H9 (cell line): ENCODE results near the gene PF4V1. TPM values are rescaled to one million over a fixed set of nuclear protein-coding genes. Genes with fewer than 3 reads are reported as not detected.

ENCODE experiments used
- DNase-seq: peaks from one replicate; pipeline ENCODE4 v3.0.0-alpha.2; 2017
- H2AFZ ChIP-seq: one replicate; pipeline ENCODE4 v1.6.1; 2013; ENCODE audit warnings: mild to moderate bottlenecking, low read length, control low read depth, moderate library complexity
- H2AK5ac ChIP-seq: 2 replicates; pipeline ENCODE4 v1.6.1; 2013; ENCODE audit warnings: low read length, control low read depth, mixed read lengths; ENCODE audit not compliant: insufficient read length
- H2BK120ac ChIP-seq: one replicate; pipeline ENCODE4 v1.6.1; 2013; ENCODE audit warnings: low read depth, mild to moderate bottlenecking, low read length, control low read depth, inconsistent platforms; ENCODE audit not compliant: poor library complexity, severe bottlenecking
- H2BK12ac ChIP-seq: 2 replicates; pipeline ENCODE4 v1.6.1; 2013; ENCODE audit warnings: low read length, control low read depth, mixed read lengths, low read depth; ENCODE audit not compliant: insufficient read length
- H2BK15ac ChIP-seq: 2 replicates; pipeline ENCODE4 v1.6.1; 2013; ENCODE audit warnings: low read depth, low read length, control low read depth
- H2BK20ac ChIP-seq: one replicate; pipeline ENCODE4 v1.6.1; 2013; ENCODE audit warnings: low read depth, mild to moderate bottlenecking, low read length, control low read depth, inconsistent platforms; ENCODE audit not compliant: poor library complexity, severe bottlenecking
- H2BK5ac ChIP-seq: 2 replicates; pipeline ENCODE4 v1.6.1; 2013; ENCODE audit warnings: low read length, control low read depth, mixed read lengths; ENCODE audit not compliant: insufficient read length
- H3K14ac ChIP-seq: 2 replicates; pipeline ENCODE4 v1.6.1; 2013; ENCODE audit warnings: low read length, control low read depth; ENCODE audit not compliant: insufficient read depth
- H3K18ac ChIP-seq: 2 replicates; pipeline ENCODE4 v1.6.1; 2013; ENCODE audit warnings: low read depth, mild to moderate bottlenecking, mixed read lengths, low read length, control low read depth; ENCODE audit not compliant: insufficient read length
- H3K23ac ChIP-seq: 2 replicates; pipeline ENCODE4 v1.6.1; 2013; ENCODE audit warnings: low read length, control low read depth, mixed read lengths, low read depth; ENCODE audit not compliant: insufficient read length
- H3K23me2 ChIP-seq: 2 replicates; pipeline ENCODE4 v1.6.1; 2013; ENCODE audit warnings: low read depth, mild to moderate bottlenecking, mixed read lengths, low read length, control low read depth; ENCODE audit not compliant: insufficient read length, poor library complexity, severe bottlenecking
- H3K27ac ChIP-seq: 2 replicates; pipeline ENCODE4 v1.5.1; 2013; ENCODE audit warnings: low read length, control low read depth, mixed read lengths, low read depth; ENCODE audit not compliant: insufficient read length
- H3K27me3 ChIP-seq: 2 replicates; pipeline ENCODE4 v1.6.1; 2013; ENCODE audit warnings: low read length, control low read depth, inconsistent platforms; ENCODE audit not compliant: insufficient read depth
- H3K4ac ChIP-seq: 2 replicates; pipeline ENCODE4 v1.6.1; 2013; ENCODE audit warnings: low read depth, mild to moderate bottlenecking, control low read depth, inconsistent platforms, low read length, moderate library complexity
- H3K4me1 ChIP-seq: 2 replicates; pipeline ENCODE4 v1.6.1; 2013; ENCODE audit warnings: low read length, control low read depth, inconsistent platforms; ENCODE audit not compliant: insufficient read depth
- H3K4me2 ChIP-seq: 2 replicates; pipeline ENCODE4 v1.6.1; 2013; ENCODE audit warnings: low read length, control low read depth, mixed read lengths; ENCODE audit not compliant: insufficient read length, insufficient read depth
- H3K56ac ChIP-seq: 2 replicates; pipeline ENCODE4 v1.6.1; 2013; ENCODE audit warnings: low read depth, mild to moderate bottlenecking, mixed read lengths, low read length, control low read depth; ENCODE audit not compliant: insufficient read length
- H3K79me1 ChIP-seq: 2 replicates; pipeline ENCODE4 v1.6.1; 2013; ENCODE audit warnings: low read depth, mild to moderate bottlenecking, moderate library complexity, low read length, control low read depth, inconsistent platforms; ENCODE audit not compliant: insufficient read depth, poor library complexity, severe bottlenecking
- H3K79me2 ChIP-seq: 2 replicates; pipeline ENCODE4 v1.6.1; 2013; ENCODE audit warnings: low read length, control low read depth, inconsistent platforms; ENCODE audit not compliant: insufficient read depth
- H3K9ac ChIP-seq: 2 replicates; pipeline ENCODE4 v1.6.1; 2013; ENCODE audit warnings: low read length, control low read depth, mixed read lengths; ENCODE audit not compliant: insufficient read length; ENCODE audit errors: extremely low read depth
- H3K9me3 ChIP-seq: one replicate; pipeline ENCODE4 v1.6.1; 2013; ENCODE audit warnings: low read depth, low read length, inconsistent platforms; ENCODE audit not compliant: control insufficient read depth
- H3T11ph ChIP-seq: one replicate; pipeline ENCODE4 v1.6.1; 2013; ENCODE audit warnings: mild to moderate bottlenecking, low read length, control low read depth, inconsistent platforms
- H4K20me1 ChIP-seq: one replicate; pipeline ENCODE4 v1.6.1; 2013; ENCODE audit not compliant: control insufficient read depth, insufficient read length, insufficient read depth
- H4K5ac ChIP-seq: 2 replicates; pipeline ENCODE4 v1.6.1; 2013; ENCODE audit warnings: low read depth, mild to moderate bottlenecking, mixed read lengths, low read length, control low read depth; ENCODE audit not compliant: insufficient read length
- H4K8ac ChIP-seq: replicated peaks from 2 replicates; pipeline ENCODE4 v1.6.1; 2013; ENCODE audit warnings: low read length, control low read depth, mixed read lengths, low read depth; ENCODE audit not compliant: insufficient read length
- H4K91ac ChIP-seq: 2 replicates; pipeline ENCODE4 v1.6.1; 2013; ENCODE audit warnings: low read depth, mild to moderate bottlenecking, moderate library complexity, mixed read lengths, low read length, control low read depth; ENCODE audit not compliant: insufficient read length
- H3K27ac Mint-ChIP-seq, 3 experiments: 2 replicates in 2 of 3; 3 replicates in 1 of 3; pipeline ENCODE4 v1.8.0; 2020 to 2021; ENCODE audit warnings: mixed read lengths in 3 of 3, mild to moderate bottlenecking in 1 of 3, moderate library complexity in 1 of 3
- H3K27me3 Mint-ChIP-seq: 2 replicates; pipeline ENCODE4 v1.8.0; 2021; ENCODE audit warnings: low read depth, mild to moderate bottlenecking, moderate library complexity, mixed read lengths
- H3K36me3 Mint-ChIP-seq, 3 experiments: 2 replicates in 2 of 3; 3 replicates in 1 of 3; pipeline ENCODE4 v1.8.0; 2020 to 2021; ENCODE audit warnings: low read depth in 3 of 3, mixed read lengths in 3 of 3; ENCODE audit not compliant: insufficient read depth in 1 of 3
- H3K4me1 Mint-ChIP-seq, 2 experiments: 2 replicates each; pipeline ENCODE4 v1.8.0; 2020; ENCODE audit warnings: mixed read lengths in 2 of 2
- H3K4me3 Mint-ChIP-seq, 2 experiments: 2 replicates in 1 of 2; 3 replicates in 1 of 2; pipeline ENCODE4 v1.8.0; 2020 to 2021; ENCODE audit warnings: mild to moderate bottlenecking in 2 of 2, mixed read lengths in 2 of 2, moderate library complexity in 1 of 2
- H3K9me3 Mint-ChIP-seq, 2 experiments: 2 replicates in 1 of 2; 3 replicates in 1 of 2; pipeline ENCODE4 v1.8.0; 2020; ENCODE audit warnings: mild to moderate bottlenecking in 2 of 2, mixed read lengths in 2 of 2, moderate library complexity in 1 of 2
- WGBS: extraction: QIAGEN DNeasy Blood & Tissue Kit; methylation state at CpG from one replicate; pipeline ENCODE4 v1.1.7; 2013; ENCODE audit warnings: missing lambda C conversion rate, low lambda C conversion rate, mixed read lengths; ENCODE audit not compliant: insufficient read length; ENCODE audit errors: extremely low coverage; 5-methylcytosine and 5-hydroxymethylcytosine counted together
- total RNA-seq: library from RNA; stranded (reverse); gene quantifications from 2 replicates; pipeline ENCODE4 v1.2.1, GENCODE V29; 2021
- TF ChIP-seq, protein P1 (sequence below): fragments of 200-600 bp; sonication (generic); conservative IDR thresholded peaks from 3 replicates; pipeline ENCODE4 v1.8.0; 2021; ENCODE audit warnings: antibody characterized with exemption, mild to moderate bottlenecking

The PF4V1 gene
- total RNA-seq, 1 experiment from 2014 or later = not detected

GRCh38 chr4:73902038-73902637, 49.0 kb downstream of the PF4V1 start:
- H2BK20ac ChIP-seq = no peak overlapping the region
- Mint-ChIP-seq H3K36me3 (no peaks in the 10 kb centered on the region; a peak in 1 of 7 replicates), H3K4me3 (no peak overlapping the region), H3K27me3 (no peaks in the 10 kb centered on the region), H3K4me1 (peaks cover 3 to 7% of the 10 kb centered on the region in 2 experiments; a peak in 2 of 4 replicates), H3K9me3 (no peaks in the 10 kb centered on the region), H3K27ac (no peak overlapping the region)
- no peak for DNase-seq
- H4K8ac ChIP-seq = no peak overlapping the region
- H3K23ac ChIP-seq = no peak overlapping the region
- no peak overlapping the region for H2BK5ac ChIP-seq
- no peaks in the 10 kb centered on the region for H4K20me1 ChIP-seq
- H2BK15ac ChIP-seq = no peak overlapping the region
- H3K79me1 ChIP-seq = no peaks in the 10 kb centered on the region
- TF ChIP-seq, protein P1, sequence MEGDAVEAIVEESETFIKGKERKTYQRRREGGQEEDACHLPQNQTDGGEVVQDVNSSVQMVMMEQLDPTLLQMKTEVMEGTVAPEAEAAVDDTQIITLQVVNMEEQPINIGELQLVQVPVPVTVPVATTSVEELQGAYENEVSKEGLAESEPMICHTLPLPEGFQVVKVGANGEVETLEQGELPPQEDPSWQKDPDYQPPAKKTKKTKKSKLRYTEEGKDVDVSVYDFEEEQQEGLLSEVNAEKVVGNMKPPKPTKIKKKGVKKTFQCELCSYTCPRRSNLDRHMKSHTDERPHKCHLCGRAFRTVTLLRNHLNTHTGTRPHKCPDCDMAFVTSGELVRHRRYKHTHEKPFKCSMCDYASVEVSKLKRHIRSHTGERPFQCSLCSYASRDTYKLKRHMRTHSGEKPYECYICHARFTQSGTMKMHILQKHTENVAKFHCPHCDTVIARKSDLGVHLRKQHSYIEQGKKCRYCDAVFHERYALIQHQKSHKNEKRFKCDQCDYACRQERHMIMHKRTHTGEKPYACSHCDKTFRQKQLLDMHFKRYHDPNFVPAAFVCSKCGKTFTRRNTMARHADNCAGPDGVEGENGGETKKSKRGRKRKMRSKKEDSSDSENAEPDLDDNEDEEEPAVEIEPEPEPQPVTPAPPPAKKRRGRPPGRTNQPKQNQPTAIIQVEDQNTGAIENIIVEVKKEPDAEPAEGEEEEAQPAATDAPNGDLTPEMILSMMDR = no peak
- no peaks in the 10 kb centered on the region; the same call in 1 of the 2 replicates for H3K4me1 ChIP-seq
- H2BK12ac ChIP-seq = no peak overlapping the region
- no peaks in the 10 kb centered on the region for H3K79me2 ChIP-seq
- no peaks in the 10 kb centered on the region for H3K27me3 ChIP-seq
- H4K91ac ChIP-seq = no peak overlapping the region
- H3K4me2 ChIP-seq = no peak overlapping the region
- no peak overlapping the region for H3K9ac ChIP-seq
- no peak overlapping the region for H3K56ac ChIP-seq
- no peaks in the 10 kb centered on the region for H3K9me3 ChIP-seq
- no peak overlapping the region for H3K4ac ChIP-seq
- no peaks in the 10 kb centered on the region for H3K23me2 ChIP-seq
- no CpG with 5 or more reads among the region's 1 CpG for WGBS
- no peak overlapping the region for H3K27ac ChIP-seq
- no peak overlapping the region for H2AK5ac ChIP-seq
- H4K5ac ChIP-seq = no peak overlapping the region
- no peak overlapping the region for H2AFZ ChIP-seq
- no peak overlapping the region for H3K18ac ChIP-seq
- H2BK120ac ChIP-seq = no peak overlapping the region
- no peak overlapping the region for H3K14ac ChIP-seq
- no peak overlapping the region for H3T11ph ChIP-seq
